K562 (cell line): ENCODE data around the gene KLK1. TPM values are rescaled to one million over a fixed set of nuclear protein-coding genes. Genes with fewer than 3 reads are reported as not detected.

ENCODE experiments used
- ATF3 ChIP-seq, 2 experiments: fragments of 450-650 bp in 1 of 2; sonication (generic) in 1 of 2; formaldehyde crosslinking in 1 of 2; IDR thresholded peaks in 1 of 2; conservative IDR thresholded peaks in 1 of 2; 2 replicates each; pipeline versions ENCODE4 v1.6.1 to v1.8.1; 2016 to 2023; ENCODE audit warnings: mild to moderate bottlenecking in 2 of 2, moderate library complexity in 2 of 2, inconsistent platforms in 1 of 2, missing genetic modification reagents in 1 of 2
- CBFA2T2 ChIP-seq: fragments of 450-650 bp; conservative IDR thresholded peaks from 2 replicates; pipeline ENCODE4 v1.6.1; 2017; ENCODE audit warnings: mild to moderate bottlenecking
- CHD1 ChIP-seq: fragments of 200-600 bp; sonication (generic); IDR thresholded peaks from one replicate; pipeline ENCODE4 v1.6.1; 2012; ENCODE audit warnings: mild to moderate bottlenecking, moderate library complexity, low read length, inconsistent platforms
- CTCFL ChIP-seq: IDR thresholded peaks from 2 replicates; pipeline ENCODE4 v1.6.1; 2011; ENCODE audit warnings: borderline replicate concordance, low read depth, mild to moderate bottlenecking, moderate library complexity, low read length; ENCODE audit not compliant: insufficient read depth, poor library complexity, severe bottlenecking
- DACH1 ChIP-seq: fragments of 450-650 bp; IDR thresholded peaks from 2 replicates; pipeline ENCODE4 v1.6.1; 2018; ENCODE audit not compliant: partially characterized antibody
- FOXP1 ChIP-seq: sonication (generic); formaldehyde crosslinking; IDR thresholded peaks from 2 replicates; pipeline ENCODE4 v1.8.0; 2022; ENCODE audit warnings: mild to moderate bottlenecking, missing genetic modification reagents
- HDAC6 ChIP-seq: IDR thresholded peaks from 2 replicates; pipeline ENCODE4 v1.6.1; 2012; ENCODE audit warnings: low read depth, mild to moderate bottlenecking, control low read depth, inconsistent platforms, low read length, moderate library complexity
- ILK ChIP-seq: fragments of 450-650 bp; IDR thresholded peaks from 2 replicates; pipeline ENCODE4 v1.6.1; 2016; ENCODE audit warnings: missing genetic modification characterization, low read depth, mild to moderate bottlenecking, missing compliant biosample characterization, moderate library complexity, borderline replicate concordance
- KHSRP ChIP-seq: fragments of 450-650 bp; IDR thresholded peaks from 2 replicates; pipeline ENCODE4 v1.6.1; 2017
- MEF2D ChIP-seq: conservative IDR thresholded peaks from 2 replicates; pipeline ENCODE4 v1.6.1; 2016; ENCODE audit warnings: low read depth, missing genetic modification characterization, missing compliant biosample characterization
- RFX5 ChIP-seq: IDR thresholded peaks from 2 replicates; pipeline ENCODE4 v1.6.1; 2011; ENCODE audit warnings: low read depth, mild to moderate bottlenecking, improper control_type of control experiment, low read length
- RHOXF2B ChIP-seq: fragments of 250-450 bp; sonication (Bioruptor Pico); conservative IDR thresholded peaks from 2 replicates; pipeline ENCODE4 v1.5.1; 2021
- SIX5 ChIP-seq, 2 experiments: IDR thresholded peaks; 2 replicates each; pipeline ENCODE4 v1.6.1; 2011; ENCODE audit warnings: low read length in 2 of 2, borderline replicate concordance in 1 of 2, low read depth in 1 of 2, mild to moderate bottlenecking in 1 of 2, moderate library complexity in 1 of 2; ENCODE audit not compliant: insufficient read depth in 1 of 2
- TCF7 ChIP-seq: sonication (generic); IDR thresholded peaks from 2 replicates; pipeline ENCODE4 v1.6.1; 2016; ENCODE audit warnings: antibody characterized with exemption, borderline replicate concordance
- THRAP3 ChIP-seq: fragments of 450-650 bp; IDR thresholded peaks from 2 replicates; pipeline ENCODE4 v1.6.1; 2016; ENCODE audit warnings: mild to moderate bottlenecking, inconsistent platforms, borderline replicate concordance
- ZEB2 ChIP-seq: fragments of 450-650 bp; IDR thresholded peaks from 2 replicates; pipeline ENCODE4 v1.6.1; 2016
- ZNF277 ChIP-seq: fragments of 250-450 bp; sonication (Bioruptor Pico); IDR thresholded peaks from 2 replicates; pipeline ENCODE4 v1.8.0; 2022; ENCODE audit warnings: inconsistent platforms, mild to moderate bottlenecking, moderate library complexity, borderline replicate concordance
- ZNF384 ChIP-seq: IDR thresholded peaks from 2 replicates; pipeline ENCODE4 v1.6.1; 2012; ENCODE audit warnings: low read depth, low read length, improper control_type of control experiment
- polyA plus RNA-seq, 8 experiments: library from polyadenylated mRNA; depleted of rRNA in 4 of 8; stranded (reverse) in 5 of 8; unstranded in 3 of 8; fragments of >200 nt; fragmentation: Nextera tagmentation in 2 of 8; fragmentation: Illumina TruSeq in 1 of 8; extraction: Ambion mirVana in 2 of 8; extraction: Trizol in 1 of 8; gene quantifications; 2 replicates each; pipeline versions ENCODE4 v1.2.1 to v1.2.3, GENCODE V29; 2011 to 2014; ENCODE audit warnings: inconsistent platforms in 1 of 8, missing spikeins in 1 of 8
- total RNA-seq, 7 experiments: library from RNA; depleted of rRNA in 6 of 7; stranded (reverse); fragments of >200 nt in 6 of 7; fragmentation: Illumina TruSeq in 2 of 7; extraction: Trizol in 2 of 7; gene quantifications; 2 replicates each; pipeline versions ENCODE4 v1.2.1 to v1.2.3, GENCODE V29; 2011 to 2021; ENCODE audit warnings: low replicate concordance in 1 of 7
- TF ChIP-seq, protein P1 (sequence below): sonication (generic); formaldehyde crosslinking; IDR thresholded peaks from 2 replicates; pipeline ENCODE4 v1.8.1; 2022; ENCODE audit warnings: missing genetic modification reagents
- TF ChIP-seq, protein P2 (sequence below): fragments of 450-650 bp; formaldehyde crosslinking; IDR thresholded peaks from 2 replicates; pipeline ENCODE4 v1.4.0; 2020; ENCODE audit warnings: mild to moderate bottlenecking

The KLK1 gene
- total and polyA plus RNA-seq, 9 of the 15 experiments (the other 6 are each of a cell fraction or from before 2014, with no cell fraction given), result 0.87 to 15.4 (median 9.1) TPM

DNA sequence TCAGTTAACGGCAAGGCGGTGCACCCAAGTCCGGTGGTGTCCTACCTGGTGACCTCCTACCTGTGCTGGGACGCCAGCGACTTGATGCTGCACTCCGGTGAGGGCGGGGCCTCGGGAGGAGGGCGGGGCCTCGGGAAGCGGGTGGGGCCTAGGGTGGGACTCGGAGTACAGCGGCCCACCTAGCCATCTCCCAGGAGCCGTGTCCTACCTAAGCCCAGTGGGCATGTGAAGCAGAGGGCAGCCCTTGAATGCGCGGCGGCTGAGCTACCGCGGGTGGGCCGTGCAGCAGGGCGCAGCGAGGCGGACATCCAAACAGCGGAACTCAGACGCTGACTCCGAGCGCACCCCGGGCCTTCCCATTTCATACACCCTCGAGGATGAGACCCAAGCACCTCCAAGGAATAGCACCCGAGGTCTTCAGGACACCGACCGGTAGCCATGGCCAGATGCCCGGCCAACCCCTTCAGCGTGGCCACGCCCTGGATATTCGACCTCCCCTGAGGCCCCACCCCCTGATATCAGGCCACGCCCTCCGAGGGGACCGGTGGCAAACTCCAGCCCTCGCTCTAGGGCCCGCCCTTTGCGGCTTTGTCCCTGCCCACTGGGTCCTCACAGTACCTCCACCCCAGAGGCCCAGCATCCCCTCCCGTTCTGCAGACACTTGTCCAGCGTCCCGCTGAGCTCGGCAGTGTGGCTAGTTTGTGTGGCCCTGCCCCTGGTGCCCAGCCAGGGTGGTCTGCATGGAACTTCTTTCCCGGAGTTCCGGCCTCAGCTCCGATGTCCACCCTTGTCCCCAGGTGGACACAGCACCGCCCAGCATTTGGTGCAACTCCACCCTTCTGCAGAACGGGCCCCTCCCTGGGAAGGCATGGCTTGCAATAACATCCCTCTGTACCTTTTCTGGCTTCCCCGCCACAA, 5.4 kb downstream of the KLK1 start (continued):
- TF ChIP-seq ILK (tag), result no peak
- no peak for TF ChIP-seq ZNF384
- TF ChIP-seq KHSRP, result no peak
- no peak for TF ChIP-seq ZEB2
- TF ChIP-seq SIX5 (IDR thresholded peaks at IDR 0.05; ENCODE audit: borderline replicate concordance in 1 of 2, insufficient read depth in 1 of 2, low read depth in 1 of 2, low read length in 2 of 2), result no peak
- TF ChIP-seq TCF7, result no peak
- TF ChIP-seq DACH1, result no peak
- no peak for TF ChIP-seq RHOXF2B (CRISPR knock-in tag)
- TF ChIP-seq, protein P1, sequence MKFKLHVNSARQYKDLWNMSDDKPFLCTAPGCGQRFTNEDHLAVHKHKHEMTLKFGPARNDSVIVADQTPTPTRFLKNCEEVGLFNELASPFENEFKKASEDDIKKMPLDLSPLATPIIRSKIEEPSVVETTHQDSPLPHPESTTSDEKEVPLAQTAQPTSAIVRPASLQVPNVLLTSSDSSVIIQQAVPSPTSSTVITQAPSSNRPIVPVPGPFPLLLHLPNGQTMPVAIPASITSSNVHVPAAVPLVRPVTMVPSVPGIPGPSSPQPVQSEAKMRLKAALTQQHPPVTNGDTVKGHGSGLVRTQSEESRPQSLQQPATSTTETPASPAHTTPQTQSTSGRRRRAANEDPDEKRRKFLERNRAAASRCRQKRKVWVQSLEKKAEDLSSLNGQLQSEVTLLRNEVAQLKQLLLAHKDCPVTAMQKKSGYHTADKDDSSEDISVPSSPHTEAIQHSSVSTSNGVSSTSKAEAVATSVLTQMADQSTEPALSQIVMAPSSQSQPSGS (CRISPR knock-in tag), result no peak
- no peak for TF ChIP-seq THRAP3
- TF ChIP-seq FOXP1 (CRISPR knock-in tag), result 0 out of 2 replicates have a peak, but pooled peaks have one; percentile 34
- TF ChIP-seq MEF2D, result no peak
- no peak for TF ChIP-seq ZNF277 (CRISPR knock-in tag)
- TF ChIP-seq CBFA2T2, result no peak
- TF ChIP-seq HDAC6, result 0 out of 2 replicates have a peak, but pooled peaks have one; percentile 35
- TF ChIP-seq, protein P2, sequence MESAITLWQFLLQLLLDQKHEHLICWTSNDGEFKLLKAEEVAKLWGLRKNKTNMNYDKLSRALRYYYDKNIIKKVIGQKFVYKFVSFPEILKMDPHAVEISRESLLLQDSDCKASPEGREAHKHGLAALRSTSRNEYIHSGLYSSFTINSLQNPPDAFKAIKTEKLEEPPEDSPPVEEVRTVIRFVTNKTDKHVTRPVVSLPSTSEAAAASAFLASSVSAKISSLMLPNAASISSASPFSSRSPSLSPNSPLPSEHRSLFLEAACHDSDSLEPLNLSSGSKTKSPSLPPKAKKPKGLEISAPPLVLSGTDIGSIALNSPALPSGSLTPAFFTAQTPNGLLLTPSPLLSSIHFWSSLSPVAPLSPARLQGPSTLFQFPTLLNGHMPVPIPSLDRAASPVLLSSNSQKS (CRISPR knock-in tag), result no peak
- TF ChIP-seq RFX5, result no peak
- peak; percentile 84 for TF ChIP-seq CHD1
- TF ChIP-seq CTCFL, result no peak
- TF ChIP-seq ATF3 (IDR thresholded peaks at IDR 0.05), result no peak
- TF ChIP-seq ATF3 (CRISPR knock-in tag; conservative IDR thresholded peaks at IDR 0.05), result no peak
